Fibroblast of skin of back (primary cell): ENCODE measurements around the gene HDHD3.

ENCODE experiments used
- DNase-seq: peaks from one replicate; pipeline ENCODE4 v3.0.0-alpha.2; 2013

The HDHD3 gene

DNA sequence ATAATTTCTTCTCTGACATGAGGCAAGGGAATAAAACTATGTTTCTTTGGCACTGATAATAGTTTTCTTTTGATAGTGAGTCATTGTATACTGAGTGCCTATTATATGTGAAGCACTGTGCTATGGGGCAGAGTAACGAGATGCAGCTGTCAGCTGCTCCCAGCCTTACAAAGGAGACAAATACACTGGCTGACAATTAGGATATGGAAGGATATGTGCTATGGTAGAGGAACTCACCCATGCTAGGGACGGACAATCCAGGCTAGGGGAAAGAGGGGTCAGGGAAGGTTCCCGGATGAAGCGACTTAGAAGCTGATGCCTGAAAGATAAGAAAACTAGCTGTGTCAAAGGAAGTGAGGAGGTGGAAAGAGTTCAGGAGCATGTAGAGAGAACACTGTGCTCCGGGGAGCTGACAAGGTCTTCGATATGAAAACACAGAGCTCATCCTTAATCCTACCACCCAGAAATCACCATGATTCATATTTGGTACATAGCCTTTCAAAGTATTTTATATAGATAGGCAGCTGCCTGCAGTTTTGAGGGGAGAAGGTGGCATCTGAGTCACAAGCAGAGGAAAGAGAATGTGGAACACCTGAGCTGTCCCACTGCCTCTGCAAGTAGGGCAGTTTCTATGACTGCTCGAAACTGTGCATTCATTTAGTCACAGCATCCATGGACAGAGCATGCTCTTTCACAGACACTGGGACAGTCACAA is 15.3 kb downstream of the HDHD3 start:
- peak; percentile 40 for DNase-seq

DNA sequence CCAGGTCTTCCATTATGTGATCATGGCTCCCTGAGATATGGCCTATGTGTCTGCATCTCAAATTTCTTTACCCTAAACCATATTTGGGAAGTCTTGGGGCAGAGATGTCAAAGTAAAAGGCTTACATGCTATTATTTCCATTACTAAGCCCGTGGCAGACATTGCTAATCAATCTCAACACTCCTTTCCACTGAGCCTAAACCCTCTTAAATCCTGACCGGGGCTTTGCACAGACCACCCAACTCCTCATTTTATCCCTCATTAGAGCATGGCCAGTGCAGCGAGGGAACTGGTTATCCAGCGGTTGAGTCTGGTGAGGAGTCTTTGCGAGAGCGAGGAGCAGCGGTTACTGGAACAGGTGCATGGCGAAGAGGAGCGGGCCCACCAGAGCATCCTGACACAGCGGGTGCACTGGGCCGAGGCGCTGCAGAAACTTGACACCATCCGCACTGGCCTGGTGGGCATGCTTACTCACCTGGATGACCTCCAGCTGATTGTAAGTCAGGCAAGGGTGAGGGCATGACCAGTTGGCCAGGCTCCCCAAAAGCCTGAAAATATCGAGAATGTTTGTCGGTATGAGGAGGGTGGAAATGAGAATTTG is 16.4 kb downstream of the HDHD3 start:
- DNase-seq, result no peak

DNA sequence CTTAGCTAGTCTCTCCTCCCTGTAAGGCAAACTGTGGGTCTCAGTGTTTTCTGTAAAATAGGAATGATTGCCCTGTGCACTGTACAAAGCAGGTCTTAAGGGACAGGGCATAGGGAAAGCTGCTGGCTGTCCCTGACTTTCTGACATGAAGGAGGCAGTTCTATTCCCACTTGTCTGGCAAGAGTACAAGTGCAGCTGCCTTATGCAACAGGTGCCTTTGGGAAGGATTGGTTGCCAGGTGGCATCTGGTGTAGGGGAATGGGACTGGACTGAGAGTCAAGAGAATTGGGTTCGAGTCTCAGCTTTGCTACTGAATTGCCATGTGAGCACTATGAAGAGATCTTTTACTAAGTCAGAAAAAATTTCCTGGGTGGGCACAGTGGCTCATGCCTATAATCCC is 17.4 kb downstream of the HDHD3 start:
- no peak for DNase-seq

DNA sequence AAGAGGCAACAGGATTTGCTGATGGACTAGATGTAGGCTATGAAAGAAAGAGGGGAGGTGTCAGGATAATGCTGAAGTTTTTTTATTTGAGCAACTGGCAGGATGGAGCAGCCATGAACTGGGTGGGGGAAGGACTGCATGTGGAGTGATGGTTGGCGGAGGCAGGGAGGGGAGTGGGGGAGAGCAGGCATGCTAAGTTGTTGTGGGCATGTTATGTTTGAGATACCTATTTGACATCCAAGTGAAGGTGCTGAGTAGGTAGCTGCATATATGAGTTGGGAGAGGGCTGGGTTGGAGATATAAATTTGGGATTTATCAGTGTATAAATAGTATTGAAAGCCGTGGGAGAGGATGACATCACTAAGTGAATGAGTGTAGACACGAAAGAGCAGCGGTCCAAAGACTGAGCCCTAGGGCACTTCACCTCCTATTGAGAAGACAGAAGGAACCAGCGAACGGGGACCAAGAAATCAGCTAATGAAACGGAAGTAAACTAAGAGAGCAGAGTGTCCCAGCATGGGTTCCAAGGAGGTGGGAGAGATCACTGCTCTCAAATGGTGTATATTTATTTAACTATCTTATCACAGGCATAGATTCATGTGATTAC is 20.0 kb downstream of the HDHD3 start:
- DNase-seq, result no peak

DNA sequence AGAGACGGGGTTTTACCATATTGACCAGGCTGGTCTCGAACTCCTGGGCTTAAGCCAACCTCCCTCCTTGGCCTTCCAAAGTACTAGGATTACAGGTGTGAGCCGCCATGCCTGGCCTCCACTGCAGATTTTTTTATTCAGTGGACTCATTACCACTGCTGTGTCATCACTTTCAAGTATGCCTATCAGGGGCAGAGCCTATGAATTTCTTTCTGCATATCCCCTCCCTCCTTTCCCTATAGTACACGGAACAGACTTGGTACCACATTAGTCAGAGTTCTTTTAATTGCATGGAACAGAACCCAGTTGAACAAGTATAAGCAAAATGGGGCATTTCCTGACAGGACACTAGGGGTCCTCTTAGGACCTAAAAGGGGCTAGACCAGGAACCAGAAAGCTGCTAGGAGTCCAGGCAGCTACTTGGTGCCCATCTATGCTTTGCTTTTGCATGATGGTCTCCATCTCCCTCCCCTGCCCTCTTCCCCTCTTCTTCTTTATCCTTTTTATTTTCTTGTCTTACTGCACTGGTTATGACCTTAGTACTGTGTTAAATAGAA is 21.7 kb downstream of the HDHD3 start:
- DNase-seq, result no peak

DNA sequence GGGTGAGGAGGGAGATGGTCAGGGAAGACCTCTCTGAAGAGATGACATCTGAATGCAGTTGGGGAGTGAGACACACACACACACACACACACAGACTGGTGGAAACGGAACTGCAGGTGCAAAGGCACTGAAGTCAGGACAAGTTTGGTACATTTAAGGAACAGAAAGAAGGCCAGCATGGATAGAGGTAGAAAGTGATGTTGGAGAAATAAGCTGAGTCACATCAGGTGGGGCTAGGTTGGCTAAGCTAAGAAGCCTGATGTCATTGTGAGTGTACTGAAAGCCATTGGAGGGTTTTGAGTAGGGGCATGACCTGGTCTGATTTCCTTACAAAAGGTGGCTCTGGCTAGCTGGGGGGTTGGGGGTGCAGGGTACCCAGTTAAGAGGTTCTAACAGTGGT is 24.4 kb downstream of the HDHD3 start:
- DNase-seq, result no peak

DNA sequence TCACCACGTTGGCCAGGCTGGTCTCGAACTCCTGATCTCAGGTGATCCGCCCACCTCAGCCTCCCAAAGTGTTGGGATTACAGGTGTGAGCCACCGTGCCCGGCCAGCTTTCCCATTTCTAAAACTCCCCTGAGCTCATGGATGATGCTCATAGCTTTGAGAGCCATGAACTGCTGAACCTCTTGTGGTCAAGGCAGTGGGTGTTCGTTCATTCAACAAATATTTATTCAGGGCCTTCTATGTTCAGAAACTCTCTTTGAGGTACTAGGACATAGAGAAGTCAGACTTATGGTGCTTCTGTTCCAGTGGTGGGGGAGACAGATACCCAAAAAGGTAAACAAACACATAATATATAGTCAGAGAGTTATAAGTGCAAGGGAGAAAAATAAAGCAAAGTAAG is 24.8 kb downstream of the HDHD3 start:
- DNase-seq, result no peak

DNA sequence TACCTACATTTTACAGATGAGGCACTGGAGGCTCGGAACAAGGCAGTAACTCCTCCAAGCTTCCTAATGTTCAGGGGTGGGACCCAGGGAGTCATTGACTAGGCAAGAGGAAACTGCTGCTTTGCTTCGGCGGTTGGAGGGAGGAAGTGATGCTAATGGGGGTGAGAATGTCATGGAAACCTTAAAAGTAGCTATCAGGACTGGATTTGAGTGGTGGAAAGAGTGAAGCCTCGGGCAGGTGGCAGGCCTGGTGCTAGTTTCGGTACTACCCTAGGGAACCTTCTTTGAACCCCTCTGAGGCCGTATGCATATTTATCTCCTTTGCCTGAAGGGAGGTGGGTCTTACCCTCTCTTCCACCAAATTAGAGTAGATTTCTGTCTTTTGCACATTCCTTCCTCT is 25.8 kb downstream of the HDHD3 start:
- no peak for DNase-seq

DNA sequence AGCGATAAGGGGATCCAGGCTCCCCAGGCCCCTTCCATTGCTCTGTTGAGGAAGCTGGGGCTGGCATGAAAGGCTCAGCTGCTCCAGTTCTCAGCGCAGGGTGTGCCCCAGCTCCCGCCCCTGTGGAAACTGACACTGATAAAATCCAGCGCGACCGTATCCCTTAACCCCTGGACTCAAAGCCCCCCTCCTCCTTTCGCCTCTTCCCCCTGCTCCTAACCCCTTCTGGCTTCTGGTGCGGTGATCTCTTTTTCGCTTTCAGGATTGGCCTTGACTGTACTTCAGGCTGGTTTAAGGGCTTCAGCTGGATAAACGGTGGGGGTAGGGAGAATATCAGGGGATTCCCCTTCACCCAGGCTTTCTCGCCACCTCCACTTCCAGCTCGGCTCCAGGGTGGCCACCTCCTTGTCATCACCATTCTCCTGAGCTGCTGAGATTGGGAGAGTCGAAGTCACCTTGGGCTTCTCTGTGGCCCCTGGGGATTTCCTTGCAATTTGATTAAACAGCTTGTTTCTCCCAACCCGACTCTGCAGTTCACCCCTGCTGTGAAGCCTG is 26.6 kb downstream of the HDHD3 start:
- no peak for DNase-seq

DNA sequence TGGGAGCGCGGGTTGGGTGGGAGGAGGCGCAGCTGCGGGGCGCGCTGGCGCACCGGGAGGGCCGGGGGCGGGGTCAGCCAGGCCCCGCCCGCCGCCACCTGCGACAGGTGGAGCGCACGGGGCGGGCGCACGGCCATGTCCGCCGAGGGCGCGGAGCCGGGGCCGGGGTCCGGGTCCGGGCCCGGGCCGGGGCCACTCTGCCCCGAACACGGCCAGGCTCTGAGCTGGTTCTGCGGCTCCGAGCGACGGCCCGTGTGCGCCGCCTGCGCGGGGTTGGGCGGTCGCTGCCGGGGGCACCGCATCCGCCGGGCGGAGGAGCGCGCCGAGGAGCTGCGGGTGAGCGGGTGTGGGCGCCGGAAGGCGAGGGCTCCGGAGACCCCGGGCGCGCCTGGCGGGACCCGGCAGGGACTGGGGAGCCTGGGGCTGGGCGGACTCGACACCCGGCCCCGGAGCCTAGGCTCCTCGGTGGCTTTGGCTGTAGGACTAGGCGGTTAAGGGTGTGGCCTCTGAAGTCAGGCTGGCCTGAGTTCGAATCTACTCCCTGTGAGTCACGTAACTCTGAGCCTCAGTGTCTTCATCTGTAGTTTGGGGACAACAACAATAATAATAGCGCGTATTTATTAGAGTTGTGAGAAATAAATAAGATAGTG is 27.2 kb downstream of the HDHD3 start, which contains the start of gene BSPRY:
Gene BSPRY (plus strand): TSS at position 97 of the 650 bp plus-strand sequence. CDS start 39 bp downstream, at position 136.
- no peak for DNase-seq

DNA sequence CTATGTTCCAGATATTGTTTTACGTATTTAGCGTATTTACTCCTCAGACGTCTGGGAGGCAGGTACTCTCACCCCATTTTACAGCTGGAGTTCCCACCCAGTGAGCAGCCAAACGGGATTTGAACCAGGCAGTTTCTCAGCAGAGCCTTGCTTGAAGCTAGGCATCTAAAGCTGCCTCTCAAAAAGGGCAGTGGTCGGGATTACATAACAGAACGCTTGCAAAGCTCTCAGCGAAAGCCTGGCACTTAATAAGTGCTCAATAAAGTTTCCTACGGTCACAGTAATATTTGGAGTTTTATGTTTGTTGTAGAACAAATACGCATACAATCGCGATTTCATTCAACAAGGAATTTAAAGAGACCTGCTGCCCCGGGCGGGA is 27.7 kb downstream of the HDHD3 start:
- DNase-seq, result no peak

DNA sequence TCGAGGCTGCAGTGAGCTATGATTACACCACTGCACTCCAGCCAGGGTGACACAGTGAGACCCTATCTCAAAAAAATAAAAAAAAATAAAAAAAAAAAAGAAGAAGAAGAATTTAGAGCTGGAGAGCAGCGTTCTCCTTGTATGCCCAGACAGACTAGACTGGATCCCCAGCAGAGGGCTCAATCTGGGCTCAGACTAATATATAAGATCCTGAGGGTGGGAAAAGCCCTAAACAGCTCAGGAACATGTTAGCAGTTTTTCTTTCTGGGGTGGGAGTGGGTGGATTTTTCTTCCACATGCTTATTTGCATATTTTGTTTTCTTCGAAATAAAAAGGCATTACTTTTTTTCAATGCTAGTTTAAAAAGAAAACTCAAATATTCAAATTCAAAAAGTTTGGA is 28.3 kb downstream of the HDHD3 start:
- no peak for DNase-seq

DNA sequence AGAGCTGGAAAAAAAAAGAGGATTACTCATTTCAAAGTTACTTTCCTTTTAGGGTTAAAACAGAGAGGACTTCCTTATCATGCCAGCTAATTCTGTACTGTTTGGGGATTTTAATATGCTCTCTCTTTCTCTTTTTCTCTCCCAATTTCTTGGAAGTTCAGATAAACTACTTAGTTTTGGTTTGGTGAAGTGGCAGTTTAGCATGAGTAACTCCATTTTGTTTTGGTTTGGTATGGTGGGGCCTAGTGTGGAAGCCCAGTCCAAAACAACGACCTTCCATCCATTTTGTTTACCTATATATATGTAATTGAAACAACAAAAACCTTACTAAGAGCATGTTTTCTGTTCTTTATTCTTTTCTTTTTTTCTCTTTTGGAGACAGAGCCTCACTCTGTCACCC is 31.1 kb downstream of the HDHD3 start:
- DNase-seq, result no peak

DNA sequence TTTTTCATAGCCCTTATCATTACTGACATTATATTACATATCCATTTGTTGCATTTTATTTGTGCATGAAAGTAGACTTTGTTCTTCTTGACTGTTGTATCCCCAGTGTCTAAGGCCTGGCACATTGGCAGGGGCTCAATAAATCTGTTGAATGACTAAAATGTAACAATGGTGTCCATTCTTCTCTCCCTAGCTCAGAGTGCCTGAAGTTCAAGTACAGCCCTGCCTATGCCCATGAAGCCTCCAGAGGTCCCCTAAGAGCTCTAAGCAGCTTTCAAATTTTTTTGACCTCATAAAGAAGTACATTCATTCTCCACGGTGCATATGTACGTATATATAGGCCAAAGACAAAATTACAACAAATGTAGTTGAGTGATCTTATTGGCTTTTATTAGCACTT is 31.6 kb downstream of the HDHD3 start:
- no peak for DNase-seq

DNA sequence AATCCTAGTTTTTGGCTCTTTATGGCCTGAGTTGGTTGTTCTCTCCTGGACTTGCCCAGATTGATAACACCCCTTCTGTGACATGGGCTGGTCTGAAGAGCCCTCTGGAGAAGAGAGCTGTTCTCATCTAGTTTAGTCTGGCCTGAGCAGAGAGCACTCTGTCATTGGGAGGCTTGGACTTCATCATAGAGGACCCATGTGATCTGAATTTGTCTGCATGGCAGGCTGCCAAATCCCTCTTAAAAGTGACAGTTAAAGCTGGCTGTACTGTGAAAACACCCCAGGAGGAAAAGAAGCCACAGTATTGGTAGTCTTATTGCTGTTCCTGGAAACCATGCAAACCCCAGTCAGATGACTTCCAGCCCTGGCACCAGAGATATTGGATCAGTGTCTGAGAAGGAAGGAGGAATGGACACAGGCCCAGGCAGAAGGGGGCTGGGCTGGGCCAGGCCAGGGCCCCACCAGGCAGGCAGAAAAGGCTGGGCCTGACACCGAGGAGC is 33.0 kb downstream of the HDHD3 start:
- peak; percentile 57 for DNase-seq

DNA sequence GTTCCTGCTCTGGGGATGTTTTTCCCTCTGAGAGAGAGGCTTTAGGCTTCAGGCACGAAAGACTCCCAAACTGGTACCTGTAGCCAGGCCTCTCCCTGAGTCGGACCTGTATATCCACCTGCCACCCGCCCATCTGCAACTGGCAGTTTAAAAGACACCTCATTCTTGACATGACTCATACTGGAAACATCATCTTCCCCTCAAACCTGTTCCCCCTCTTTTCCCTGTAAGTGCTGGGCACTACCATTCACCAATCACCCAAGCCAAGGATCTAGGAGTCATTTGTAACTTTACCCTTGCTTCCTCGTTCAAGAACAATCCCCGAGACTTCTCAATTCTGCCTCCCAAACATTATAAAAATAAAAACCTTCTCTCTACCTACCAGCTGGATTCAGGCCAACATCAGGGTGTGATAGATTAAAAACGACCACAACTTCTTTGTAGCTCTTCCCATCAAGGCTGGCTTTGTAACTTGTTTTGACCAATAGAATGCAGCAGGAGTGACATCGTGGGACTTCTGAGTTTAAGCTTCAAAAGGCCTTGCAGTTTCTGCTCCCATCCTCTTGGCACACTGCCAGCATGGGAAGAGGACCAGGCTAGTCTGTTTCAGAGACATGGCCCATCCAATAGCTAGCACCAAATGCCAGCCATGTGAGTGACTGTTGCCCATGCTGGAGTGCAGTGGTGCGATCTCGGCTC is 34.9 kb downstream of the HDHD3 start:
- no peak for DNase-seq

DNA sequence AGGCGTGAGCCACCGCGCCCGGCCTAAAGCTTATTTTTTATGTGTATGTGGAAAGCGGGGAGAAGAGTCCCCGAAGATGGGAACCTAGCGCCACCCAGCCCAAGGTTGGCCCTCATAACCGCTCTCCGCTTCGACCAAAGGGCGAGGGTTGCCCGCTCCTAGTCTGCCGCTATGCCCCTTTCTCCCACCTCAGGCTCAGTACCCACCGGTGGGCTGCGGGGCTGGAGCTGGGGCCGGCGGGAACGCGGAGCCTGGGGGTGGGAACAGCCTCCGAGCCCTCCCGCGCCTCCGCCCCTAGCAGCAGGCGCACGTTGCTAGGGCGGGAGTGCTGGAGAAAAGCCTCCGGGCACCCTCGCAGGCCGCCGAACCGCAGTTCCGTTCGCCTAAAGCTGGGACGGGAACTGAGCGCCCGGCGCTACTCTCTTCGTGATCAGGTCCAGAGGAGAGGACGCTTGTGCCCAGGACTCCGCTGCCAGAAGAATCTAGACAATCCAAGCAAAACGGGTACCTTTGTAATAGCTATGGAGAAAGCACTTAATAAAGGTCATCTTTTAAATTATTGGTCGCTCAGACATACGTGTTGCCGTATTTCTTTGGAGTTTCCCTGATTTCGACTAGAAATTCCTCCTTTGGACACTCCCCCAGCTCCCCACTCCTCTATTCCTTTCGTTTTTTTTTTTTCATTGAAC is 36.6 kb downstream of the HDHD3 start, which contains the start of gene WDR31:
Gene WDR31 (minus strand): TSS at position 265 of the 689 bp plus-strand sequence. CDS start 8,253 bp downstream, outside the sequence.
- DNase-seq, result peak; percentile 88

DNA sequence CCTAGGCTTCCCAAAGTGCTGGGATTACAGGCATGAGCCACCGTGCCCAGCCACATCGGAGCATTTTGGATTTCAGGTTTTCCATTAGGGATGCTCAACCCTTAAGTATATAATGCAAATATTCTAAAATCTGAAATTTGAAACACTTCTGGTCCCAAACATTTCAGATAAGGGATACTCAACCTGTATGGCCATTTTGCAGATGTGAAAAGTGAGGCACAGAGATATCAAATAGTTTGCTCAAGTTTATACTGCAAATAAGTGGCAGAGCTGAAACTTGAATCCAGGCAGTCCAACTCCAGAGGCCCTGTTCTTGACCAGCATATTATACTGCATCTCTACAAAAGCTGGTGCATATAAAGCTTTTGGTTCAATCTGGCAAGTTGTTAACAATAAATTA is 39.1 kb downstream of the HDHD3 start:
- no peak for DNase-seq

DNA sequence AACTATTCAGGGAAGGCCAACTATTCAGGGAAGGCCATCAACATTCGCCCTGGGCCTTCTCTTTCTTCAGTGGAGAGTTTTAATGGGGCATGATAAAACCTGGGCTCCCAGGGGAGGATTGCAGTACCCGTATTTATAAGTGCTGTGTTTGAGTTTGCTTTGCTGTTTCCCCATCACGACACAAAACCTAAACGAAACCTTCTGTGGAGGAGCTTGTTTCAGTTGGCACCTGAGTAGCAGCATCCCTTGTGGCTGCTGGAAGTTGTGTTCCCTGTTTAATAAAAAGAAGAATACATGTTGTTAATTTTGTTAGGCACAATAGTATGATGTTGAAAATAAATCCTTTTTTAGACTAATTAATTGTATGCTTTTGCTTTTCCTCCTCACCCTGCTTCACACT is 45.0 kb downstream of the HDHD3 start:
- no peak for DNase-seq

DNA sequence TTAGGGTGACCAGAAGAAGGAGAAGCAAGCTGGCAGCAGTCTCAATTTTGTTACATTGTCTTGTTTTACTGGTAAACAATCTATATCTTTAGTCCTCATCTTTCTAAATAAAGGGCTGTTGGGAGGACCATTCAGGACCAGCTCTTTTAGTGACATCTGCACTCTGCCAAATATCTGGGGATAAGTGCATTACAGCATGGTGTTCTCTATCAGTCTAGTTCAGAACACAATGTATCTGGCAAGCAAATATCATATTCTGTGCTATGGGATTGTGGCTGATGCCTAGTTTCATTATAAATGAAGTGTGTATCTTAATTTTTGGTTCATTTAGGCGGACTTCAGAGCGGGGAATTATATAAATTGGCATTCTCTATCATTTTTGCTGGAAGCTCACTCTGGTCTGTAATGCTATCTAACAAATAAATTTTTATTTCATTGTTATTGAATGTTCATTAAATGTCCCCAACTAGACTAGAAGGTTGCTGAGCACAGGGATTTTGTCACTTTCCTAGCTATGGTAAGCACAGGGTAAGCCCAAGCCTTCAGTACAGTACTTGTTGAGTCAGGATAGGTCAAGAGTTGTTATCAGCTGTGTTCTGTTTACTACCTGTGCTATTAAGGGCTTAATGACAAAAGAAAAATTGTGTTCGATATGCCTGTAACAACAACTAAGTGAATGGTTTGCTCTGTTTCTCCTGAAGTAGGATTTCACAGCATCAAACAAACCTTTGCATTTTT is 48.6 kb downstream of the HDHD3 start:
- no peak for DNase-seq

DNA sequence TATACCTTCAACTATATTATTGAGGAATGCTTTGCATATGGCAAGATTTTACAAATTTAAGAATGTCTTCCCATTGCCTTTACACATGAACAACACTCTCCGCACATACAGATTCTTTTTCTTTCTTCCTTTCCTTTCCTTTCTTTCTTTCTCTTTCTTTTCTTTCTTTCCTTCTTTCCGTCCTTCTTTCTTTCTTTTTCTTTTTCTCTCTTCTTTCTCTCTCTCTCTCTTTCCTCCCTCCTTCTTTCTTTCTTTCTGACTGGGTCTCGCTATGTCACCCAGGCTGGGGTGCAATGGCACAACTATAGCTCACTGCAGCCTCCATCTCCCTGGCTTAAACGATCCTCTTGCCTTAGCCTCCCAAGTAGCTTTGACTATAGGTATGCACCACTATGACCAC is 50.6 kb downstream of the HDHD3 start:
- DNase-seq, result no peak
